Measurements from ENCODE around the gene ZNF526.

Gene ZNF526

GRCh38 chr19:42217520-42218437, 2.3 kb upstream of the ZNF526 start, which contains the start of gene DEDD2:
DEDD2 (minus strand) TSS chr19:42217677; CDS start chr19:42217007, 670 bp downstream.
- Histone ChIP-seq H2AFZ (ENCODE audit: low read depth, low read length, severe bottlenecking) (peak within 1 kb of the TSS; percentile 66), H3K9me2 (replicated peaks; ENCODE audit: insufficient read depth, low read length) (no peaks in the 10 kb centered on the region), H3K27ac (ENCODE audit: low read depth, low read length) (peak within 1 kb of the TSS; percentile 62), H3K27me3 (ENCODE audit: low read length) (no peaks in the 10 kb centered on the region), H3F3A (ENCODE audit: insufficient read depth) (no peaks in the 10 kb centered on the region), H3K79me2 (ENCODE audit: insufficient read depth, low read length) (peaks cover 49% of the 10 kb centered on the region), H4K20me1 (ENCODE audit: low read depth, low read length) (no peaks in the 10 kb centered on the region), H3K9me3 (ENCODE audit: insufficient read depth, low read length) (no peaks in the 10 kb centered on the region), H3K36me3 (ENCODE audit: low read length) (no peaks in the 10 kb centered on the region), H3K4me2 (ENCODE audit: low read depth, low read length, poor library complexity, severe bottlenecking) (peak within 1 kb of the TSS; percentile 68), H3K4me3 (ENCODE audit: insufficient read depth, low read length, poor library complexity, severe bottlenecking) (peak within 1 kb of the TSS; percentile 92), H3K9ac (ENCODE audit: low read length) (peak within 1 kb of the TSS; percentile 83)
- no peak for TF ChIP-seq CTCF (IDR thresholded peaks at IDR 0.05; ENCODE audit: insufficient read depth, low read length, poor library complexity, severe bottlenecking)
- no peak for TF ChIP-seq EZH2phosphoT487 (conservative IDR thresholded peaks at IDR 0.05; ENCODE audit: low read length)

DNA sequence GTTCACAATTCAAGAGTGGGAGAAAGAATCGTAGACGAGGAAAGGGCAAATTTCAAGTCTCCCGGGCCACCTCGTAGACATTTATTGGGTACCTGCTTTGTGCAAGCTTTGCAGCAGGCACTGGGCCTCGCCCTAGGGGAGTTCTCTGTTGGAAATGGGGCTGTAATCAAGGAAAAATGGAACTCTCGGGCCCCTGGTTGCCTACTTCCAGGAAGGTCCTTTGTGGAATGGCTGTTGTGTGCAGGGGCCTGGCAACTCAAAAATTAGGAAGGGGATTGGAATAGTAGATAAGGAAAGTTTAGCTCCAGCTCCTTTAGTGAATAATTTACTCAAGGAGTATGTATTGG, 612 bp downstream of the ZNF526 start:
- Histone ChIP-seq H3K4me2 (ENCODE audit: low read depth, low read length, poor library complexity, severe bottlenecking) (peak overlapping the region; percentile 92), H3K27me3 (ENCODE audit: low read length) (no peaks in the 10 kb centered on the region), H3K9me2 (replicated peaks; ENCODE audit: insufficient read depth, low read length) (no peaks in the 10 kb centered on the region), H3K4me3 (ENCODE audit: insufficient read depth, low read length, poor library complexity, severe bottlenecking) (peak overlapping the region; percentile 72), H3F3A (ENCODE audit: insufficient read depth) (no peaks in the 10 kb centered on the region), H3K79me2 (ENCODE audit: insufficient read depth, low read length) (peaks cover 45% of the 10 kb centered on the region), H3K27ac (ENCODE audit: low read depth, low read length) (peak overlapping the region; percentile 26), H3K36me3 (ENCODE audit: low read length) (no peaks in the 10 kb centered on the region), H4K20me1 (ENCODE audit: low read depth, low read length) (no peaks in the 10 kb centered on the region), H3K9ac (ENCODE audit: low read length) (peak overlapping the region; percentile 82), H3K9me3 (ENCODE audit: insufficient read depth, low read length) (no peaks in the 10 kb centered on the region), H2AFZ (ENCODE audit: low read depth, low read length, severe bottlenecking) (no peak overlapping the region)
- TF ChIP-seq CTCF (IDR thresholded peaks at IDR 0.05; ENCODE audit: insufficient read depth, low read length, poor library complexity, severe bottlenecking) (no peak), EZH2phosphoT487 (conservative IDR thresholded peaks at IDR 0.05; ENCODE audit: low read length) (no peak)

DNA sequence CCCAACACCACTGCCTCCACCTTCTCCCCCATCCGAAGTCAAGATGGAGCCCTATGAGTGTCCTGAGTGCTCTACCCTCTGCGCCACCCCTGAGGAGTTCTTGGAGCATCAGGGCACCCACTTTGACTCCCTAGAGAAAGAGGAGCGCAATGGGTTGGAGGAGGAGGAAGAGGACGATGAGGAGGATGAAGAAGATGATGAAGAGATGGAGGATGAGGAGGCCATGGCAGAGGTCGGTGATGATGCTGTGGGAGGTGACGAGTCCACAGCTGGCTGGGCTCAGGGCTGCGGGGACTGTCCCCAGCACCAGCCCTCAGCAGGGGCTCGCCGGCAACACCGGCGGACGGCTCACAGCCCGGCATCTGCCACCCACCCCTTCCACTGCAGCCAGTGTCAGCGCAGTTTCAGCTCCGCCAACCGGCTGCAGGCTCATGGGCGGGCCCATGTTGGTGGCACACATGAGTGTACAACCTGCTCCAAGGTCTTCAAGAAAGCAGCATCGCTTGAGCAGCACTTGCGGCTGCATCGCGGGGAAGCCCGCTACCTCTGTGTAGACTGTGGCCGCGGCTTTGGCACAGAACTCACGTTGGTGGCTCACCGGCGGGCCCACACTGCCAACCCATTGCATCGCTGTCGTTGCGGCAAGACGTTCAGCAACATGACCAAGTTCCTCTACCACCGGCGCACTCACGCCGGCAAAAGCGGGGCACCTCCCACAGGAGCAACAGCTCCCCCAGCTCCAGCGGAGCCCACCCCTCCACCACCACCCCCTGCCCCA, 5.0 kb downstream of the ZNF526 start:
- no peak overlapping the region for H3K9ac ChIP-seq (ENCODE audit: low read length)
- no peak overlapping the region for H3K4me3 ChIP-seq (ENCODE audit: insufficient read depth, low read length, poor library complexity, severe bottlenecking)
- H3F3A ChIP-seq (ENCODE audit: insufficient read depth): no peaks in the 10 kb centered on the region
- no peaks in the 10 kb centered on the region for H3K9me2 ChIP-seq (replicated peaks; ENCODE audit: insufficient read depth, low read length)
- no peak overlapping the region for H3K4me2 ChIP-seq (ENCODE audit: low read depth, low read length, poor library complexity, severe bottlenecking)
- TF ChIP-seq CTCF (IDR thresholded peaks at IDR 0.05; ENCODE audit: insufficient read depth, low read length, poor library complexity, severe bottlenecking) (no peak), EZH2phosphoT487 (conservative IDR thresholded peaks at IDR 0.05; ENCODE audit: low read length) (no peak)
- H3K79me2 ChIP-seq (ENCODE audit: insufficient read depth, low read length): peaks cover 28% of the 10 kb centered on the region
- 0 out of 2 replicates have a peak, but pooled peaks cover 4% of the 10 kb centered on the region for H4K20me1 ChIP-seq (ENCODE audit: low read depth, low read length)
- H3K9me3 ChIP-seq (ENCODE audit: insufficient read depth, low read length): no peaks in the 10 kb centered on the region
- H3K27me3 ChIP-seq (ENCODE audit: low read length): no peaks in the 10 kb centered on the region
- no peaks in the 10 kb centered on the region for H3K36me3 ChIP-seq (ENCODE audit: low read length)
- H3K27ac ChIP-seq (ENCODE audit: low read depth, low read length): no peak overlapping the region
- H2AFZ ChIP-seq (ENCODE audit: low read depth, low read length, severe bottlenecking): no peak overlapping the region

Measured in SU-DHL-6 (cell line).